A673 (cell line): ENCODE measurements around the gene NUTM2E. TPM values are rescaled to one million over a fixed set of nuclear protein-coding genes. Genes with fewer than 3 reads are reported as not detected.
"Not testable (repeated sequence)": the region's sequence is repeated elsewhere in the genome, so short reads cannot be mapped to it uniquely, and the experiment has no call there.

Experiments used
- BruUV-seq: library from RNA; stranded (reverse); fragments of 400-500 nt; replicated peaks from 2 replicates; lab custom pipeline; 2021; lab: Mats Ljungman, UMichigan
- CTCF ChIA-PET: fragments of 300-600 bp; sonication (Branson Sonifier 250); formaldehyde crosslinking; loops from one replicate; lab custom pipeline; 2022; ENCODE audit warnings: antibody characterized with exemption; lab: Charles Lee
- POLR2A ChIA-PET: fragments of 300-600 bp; sonication (Branson Sonifier 250); formaldehyde crosslinking; loops from one replicate; lab custom pipeline; 2022; ENCODE audit warnings: antibody characterized with exemption; ENCODE audit not compliant: low non-redundant PET; lab: Charles Lee
- DNase-seq: peaks from one replicate; pipeline ENCODE4 v3.0.0-alpha.2; 2015; ENCODE audit warnings: low spot score
- H3K27ac ChIP-seq: fragments of 200-600 bp; sonication (generic); 2 replicates; pipeline ENCODE4 v1.5.1; 2016; ENCODE audit warnings: mixed run types, low read depth, mild to moderate bottlenecking, mixed read lengths, antibody characterized with exemption, low read length; ENCODE audit not compliant: poor library complexity, severe bottlenecking
- H3K27me3 ChIP-seq: fragments of 200-600 bp; sonication (generic); replicated peaks from 2 replicates; pipeline ENCODE4 v1.6.1; 2017; ENCODE audit warnings: mixed run types, low read depth, mild to moderate bottlenecking, mixed read lengths, antibody characterized with exemption, low read length; ENCODE audit not compliant: insufficient read depth, poor library complexity
- H3K36me3 ChIP-seq: fragments of 200-600 bp; sonication (generic); 2 replicates; pipeline ENCODE4 v1.6.1; 2016; ENCODE audit warnings: mixed run types, mild to moderate bottlenecking, mixed read lengths, antibody characterized with exemption, low read length; ENCODE audit not compliant: insufficient read depth, poor library complexity, severe bottlenecking
- H3K4me1 ChIP-seq: fragments of 200-600 bp; sonication (generic); 2 replicates; pipeline ENCODE4 v1.6.1; 2017; ENCODE audit warnings: mixed run types, mild to moderate bottlenecking, mixed read lengths, antibody characterized with exemption, low read length; ENCODE audit not compliant: insufficient read depth, poor library complexity, severe bottlenecking
- H3K4me3 ChIP-seq: fragments of 200-600 bp; sonication (generic); 2 replicates; pipeline ENCODE4 v1.5.1; 2016; ENCODE audit warnings: low read depth, mixed run types, mild to moderate bottlenecking, mixed read lengths, low read length; ENCODE audit not compliant: poor library complexity, severe bottlenecking
- H3K9me3 ChIP-seq: fragments of 200-600 bp; sonication (generic); 2 replicates; pipeline ENCODE4 v1.6.1; 2016; ENCODE audit warnings: mixed run types, low read depth, mild to moderate bottlenecking, mixed read lengths, antibody characterized with exemption, low read length; ENCODE audit not compliant: poor library complexity, severe bottlenecking
- intact Hi-C: fragments of 100-400 bp; cut with micrococcal nuclease; formaldehyde crosslinking; loops from one replicate; pipeline ENCODE4 v1.10.0; 2022; ENCODE audit not compliant: unreplicated experiment
- total RNA-seq: library from RNA; stranded (reverse); gene quantifications from 2 replicates; pipeline ENCODE4 v1.2.3, GENCODE V29; 2021

Gene NUTM2E
- total RNA-seq, 1 experiment from 2014 or later, result 0.49 TPM

- POLR2A ChIA-PET, intact Hi-C loops, H3K4me1 ChIP-seq, H3K27me3 ChIP-seq, CTCF ChIA-PET, H3K36me3 ChIP-seq, BruUV-seq, H3K9me3 ChIP-seq: not testable (repeated sequence)
- Histone ChIP-seq H3K27ac (peak overlapping the region; percentile 75), H3K4me3 (peak overlapping the region; percentile 53)
- DNase-seq, result peak; percentile 0
Measured at GRCh38 chr10:79826131-79826495, 426 bp upstream of the NUTM2E start.

- BruUV-seq, H3K9me3 ChIP-seq, H3K36me3 ChIP-seq, H3K27ac ChIP-seq, H3K4me1 ChIP-seq, H3K4me3 ChIP-seq, intact Hi-C loops, CTCF ChIA-PET, POLR2A ChIA-PET, DNase-seq, H3K27me3 ChIP-seq: not testable (repeated sequence)
Measured at GRCh38 chr10:79833833-79834232, 7.3 kb downstream of the NUTM2E start.

DNA sequence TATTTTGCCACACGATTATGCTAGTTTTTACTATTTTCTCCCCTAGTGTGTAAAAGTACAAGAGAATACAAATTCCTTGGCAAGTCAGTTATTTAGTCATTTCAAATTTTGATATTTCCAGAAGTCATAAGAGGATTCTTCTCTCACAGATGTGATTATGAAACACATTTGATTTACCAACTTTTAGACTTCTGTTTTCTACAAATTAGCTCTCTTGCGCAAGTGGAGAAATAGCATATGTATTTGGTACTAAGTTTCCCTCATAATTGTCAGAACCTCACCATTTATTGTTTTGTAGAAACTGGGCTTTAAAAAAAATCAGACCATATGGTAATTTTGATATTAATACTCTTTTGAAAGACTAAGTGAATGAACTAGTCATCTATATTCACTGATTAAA, 9.4 kb downstream of the NUTM2E start:
- H3K4me3 ChIP-seq, BruUV-seq, POLR2A ChIA-PET, H3K27me3 ChIP-seq, H3K36me3 ChIP-seq, intact Hi-C loops, H3K9me3 ChIP-seq, DNase-seq, H3K4me1 ChIP-seq, CTCF ChIA-PET, H3K27ac ChIP-seq: not testable (repeated sequence)

GRCh38 chr10:79836891-79837290, 10.4 kb downstream of the NUTM2E start:
- H3K9me3 ChIP-seq, H3K36me3 ChIP-seq, CTCF ChIA-PET, BruUV-seq, H3K4me3 ChIP-seq, intact Hi-C loops, DNase-seq, H3K27ac ChIP-seq, H3K27me3 ChIP-seq, H3K4me1 ChIP-seq, POLR2A ChIA-PET: not testable (repeated sequence)

- POLR2A ChIA-PET, CTCF ChIA-PET, BruUV-seq, intact Hi-C loops, H3K27me3 ChIP-seq, H3K9me3 ChIP-seq, DNase-seq, H3K4me3 ChIP-seq, H3K27ac ChIP-seq, H3K36me3 ChIP-seq, H3K4me1 ChIP-seq: not testable (repeated sequence)
Measured at GRCh38 chr10:79838441-79838840, 11.9 kb downstream of the NUTM2E start.

DNA sequence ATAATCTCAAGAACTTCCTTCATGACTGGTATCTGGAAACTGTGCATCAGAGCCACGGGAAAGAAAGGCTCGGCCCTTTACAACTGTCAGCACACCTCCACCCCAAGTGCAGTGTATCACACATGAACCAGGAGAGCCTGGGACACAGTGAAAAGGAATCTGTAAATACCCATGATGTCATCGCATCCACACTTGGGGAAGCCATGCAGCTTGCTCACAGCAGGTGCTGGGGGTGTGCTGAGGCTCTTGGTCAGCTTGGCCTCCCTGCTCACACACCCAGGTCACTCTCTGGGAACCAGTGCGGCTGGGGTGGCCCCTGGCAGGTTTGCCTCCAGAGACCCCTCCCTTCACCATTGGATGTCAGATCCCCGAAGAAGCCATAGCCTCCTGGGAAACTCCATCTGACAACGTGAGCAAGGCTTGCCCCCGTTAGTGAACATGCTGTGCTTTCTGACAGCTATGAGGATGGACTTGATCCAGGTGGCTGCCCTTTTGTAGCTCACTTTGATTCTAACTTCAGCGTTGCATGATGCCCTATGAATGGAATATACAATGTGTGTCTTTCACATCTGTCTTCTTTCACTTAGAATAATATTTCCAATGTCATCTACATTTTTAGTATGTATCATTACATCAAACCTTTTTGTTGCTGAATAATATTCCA, 26.8 kb downstream of the NUTM2E start:
- DNase-seq, H3K4me1 ChIP-seq, H3K27me3 ChIP-seq, H3K27ac ChIP-seq, POLR2A ChIA-PET, H3K4me3 ChIP-seq, H3K9me3 ChIP-seq, CTCF ChIA-PET, BruUV-seq, H3K36me3 ChIP-seq, intact Hi-C loops: not testable (repeated sequence)

DNA sequence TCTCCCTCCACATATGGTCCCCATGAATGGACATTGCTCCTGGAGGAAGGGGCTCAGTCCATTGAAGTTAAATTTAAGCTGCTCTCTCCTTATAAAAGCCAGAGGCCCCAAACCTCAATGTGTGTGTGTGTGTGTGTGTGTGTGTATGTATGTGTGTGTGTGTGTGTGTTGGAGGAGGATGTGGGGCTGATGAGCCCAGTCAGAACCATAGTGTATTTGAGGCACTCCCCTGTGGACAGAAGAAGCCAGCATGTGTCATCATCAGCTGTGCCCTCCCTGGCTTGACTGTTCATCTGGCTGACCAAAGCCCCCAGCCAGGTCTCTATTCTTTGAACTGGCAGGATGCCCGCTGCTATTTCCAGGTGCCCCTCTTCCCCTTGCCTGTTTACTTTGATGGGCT, 35.7 kb downstream of the NUTM2E start:
- H3K4me3 ChIP-seq, H3K4me1 ChIP-seq, H3K9me3 ChIP-seq, intact Hi-C loops, H3K36me3 ChIP-seq, CTCF ChIA-PET, POLR2A ChIA-PET, BruUV-seq, DNase-seq, H3K27me3 ChIP-seq, H3K27ac ChIP-seq: not testable (repeated sequence)

GRCh38 chr10:79862803-79863202, 36.3 kb downstream of the NUTM2E start:
- POLR2A ChIA-PET, intact Hi-C loops: not testable (repeated sequence)

More at GRCh38 chr10:79862803-79863202, 36.3 kb downstream of the NUTM2E start:
- H3K27me3 ChIP-seq, H3K36me3 ChIP-seq, CTCF ChIA-PET, H3K4me3 ChIP-seq, DNase-seq, BruUV-seq, H3K4me1 ChIP-seq, H3K9me3 ChIP-seq, H3K27ac ChIP-seq: not testable (repeated sequence)
